ENCODE data around the gene NGEF.

NGEF gene

DNA sequence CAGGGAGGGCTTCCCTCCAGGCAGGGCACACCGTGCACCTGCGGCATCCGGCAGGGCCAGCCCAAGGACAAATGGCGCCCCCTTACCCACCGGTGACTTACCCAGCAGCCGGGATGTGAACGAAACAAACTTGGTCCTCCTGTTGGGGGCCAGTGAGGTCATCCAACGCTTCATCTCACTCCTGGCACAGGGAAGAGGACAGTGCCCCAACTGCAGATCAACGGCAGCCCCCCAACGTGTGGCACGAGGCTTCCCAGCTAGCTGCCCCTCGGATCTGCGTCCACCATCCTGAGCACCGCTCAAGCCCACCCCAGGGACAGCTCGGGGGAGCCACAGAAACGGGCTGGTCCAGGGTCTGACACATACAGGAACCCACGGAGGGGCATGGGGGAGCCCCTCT, 131.0 kb downstream of the NGEF start (continued):
- TF ChIP-seq, protein P1, sequence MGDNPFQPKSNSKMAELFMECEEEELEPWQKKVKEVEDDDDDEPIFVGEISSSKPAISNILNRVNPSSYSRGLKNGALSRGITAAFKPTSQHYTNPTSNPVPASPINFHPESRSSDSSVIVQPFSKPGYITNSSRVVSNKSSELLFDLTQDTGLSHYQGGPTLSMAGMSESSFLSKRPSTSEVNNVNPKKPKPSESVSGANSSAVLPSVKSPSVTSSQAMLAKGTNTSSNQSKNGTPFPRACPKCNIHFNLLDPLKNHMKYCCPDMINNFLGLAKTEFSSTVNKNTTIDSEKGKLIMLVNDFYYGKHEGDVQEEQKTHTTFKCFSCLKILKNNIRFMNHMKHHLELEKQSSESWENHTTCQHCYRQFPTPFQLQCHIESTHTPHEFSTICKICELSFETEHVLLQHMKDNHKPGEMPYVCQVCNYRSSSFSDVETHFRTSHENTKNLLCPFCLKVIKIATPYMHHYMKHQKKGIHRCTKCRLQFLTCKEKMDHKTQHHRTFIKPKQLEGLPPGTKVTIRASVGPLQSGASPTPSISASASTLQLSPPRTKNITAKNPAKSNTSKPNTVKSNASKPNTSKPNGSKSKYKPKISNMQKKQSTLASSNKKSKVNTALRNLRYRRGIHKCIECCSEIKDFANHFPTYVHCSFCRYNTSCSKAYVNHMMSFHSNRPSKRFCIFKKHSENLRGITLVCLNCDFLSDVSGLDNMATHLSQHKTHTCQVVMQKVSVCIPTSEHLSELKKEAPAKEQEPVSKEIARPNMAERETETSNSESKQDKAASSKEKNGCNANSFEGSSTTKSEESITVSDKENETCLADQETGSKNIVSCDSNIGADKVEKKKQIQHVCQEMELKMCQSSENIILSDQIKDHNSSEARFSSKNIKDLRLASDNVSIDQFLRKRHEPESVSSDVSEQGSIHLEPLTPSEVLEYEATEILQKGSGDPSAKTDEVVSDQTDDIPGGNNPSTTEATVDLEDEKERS (tag by site-specific recombination; IDR thresholded peaks at IDR 0.05) = no peak
- no peak for TF ChIP-seq MZF1 (tag by site-specific recombination; IDR thresholded peaks at IDR 0.05; ENCODE audit: borderline replicate concordance)

DNA sequence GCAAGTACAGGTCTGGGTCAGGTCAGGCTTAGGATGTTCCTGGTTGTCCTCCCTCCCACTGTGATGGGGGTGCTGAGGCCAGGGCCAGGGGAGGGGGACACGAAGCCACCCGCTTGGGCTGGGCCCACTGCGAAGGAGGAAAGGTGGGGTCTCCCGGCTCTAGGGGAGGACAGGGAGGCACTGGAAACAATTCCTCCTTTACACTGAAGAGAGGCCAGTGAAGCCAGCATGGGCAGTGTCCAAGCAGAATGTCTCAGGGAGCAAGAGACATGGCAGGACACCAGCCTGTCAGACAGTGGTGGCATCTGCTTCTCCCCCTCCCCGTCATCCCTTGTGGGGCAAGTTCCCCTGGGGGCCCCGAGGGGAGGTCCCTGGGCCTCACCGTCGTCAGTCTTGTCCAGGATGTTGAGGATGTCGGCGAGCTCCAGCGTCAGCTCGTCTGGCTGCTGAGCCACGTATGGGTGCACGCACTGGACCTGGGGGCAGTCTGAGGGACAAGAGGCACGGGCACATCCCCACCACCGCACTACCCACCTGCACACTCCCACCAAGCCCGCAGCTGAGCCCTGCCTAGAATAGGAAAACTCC, 132.2 kb downstream of the NGEF start:
- H3K9me3 ChIP-seq (ENCODE audit: control insufficient read depth, insufficient read depth, low read depth, low read length) = no peaks in the 10 kb centered on the region
- H3K4me1 ChIP-seq (ENCODE audit: control insufficient read depth, insufficient read depth, low read length) = no peaks in the 10 kb centered on the region
- H3K4me3 ChIP-seq (ENCODE audit: low read depth, low read length) = no peak overlapping the region
- no peak overlapping the region for H3K27ac ChIP-seq (ENCODE audit: extremely low read depth, low read depth, low read length)
- peaks cover 0 to 45% of the 10 kb centered on the region in 2 experiments; a peak in 1 of 3 replicates for H3K36me3 ChIP-seq (ENCODE audit: control insufficient read depth in 2 of 2, insufficient read depth in 1 of 2, low read length in 2 of 2)
- ChIA-PET CTCF (interaction anchor here (1.6 kb wide), 1 partner anchor 174 kb away, joined by 3 read pairs; no protein-coding TSS in a partner anchor), POLR2A (no interaction called here)
- TF ChIP-seq, protein P2, sequence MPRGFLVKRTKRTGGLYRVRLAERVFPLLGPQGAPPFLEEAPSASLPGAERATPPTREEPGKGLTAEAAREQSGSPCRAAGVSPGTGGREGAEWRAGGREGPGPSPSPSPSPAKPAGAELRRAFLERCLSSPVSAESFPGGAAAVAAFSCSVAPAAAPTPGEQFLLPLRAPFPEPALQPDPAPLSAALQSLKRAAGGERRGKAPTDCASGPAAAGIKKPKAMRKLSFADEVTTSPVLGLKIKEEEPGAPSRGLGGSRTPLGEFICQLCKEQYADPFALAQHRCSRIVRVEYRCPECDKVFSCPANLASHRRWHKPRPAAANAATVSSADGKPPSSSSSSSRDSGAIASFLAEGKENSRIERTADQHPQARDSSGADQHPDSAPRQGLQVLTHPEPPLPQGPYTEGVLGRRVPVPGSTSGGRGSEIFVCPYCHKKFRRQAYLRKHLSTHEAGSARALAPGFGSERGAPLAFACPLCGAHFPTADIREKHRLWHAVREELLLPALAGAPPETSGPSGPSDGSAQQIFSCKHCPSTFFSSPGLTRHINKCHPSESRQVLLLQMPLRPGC (tag by site-specific recombination; IDR thresholded peaks at IDR 0.05) = no peak
- TF ChIP-seq ZNF394 (tag by site-specific recombination; IDR thresholded peaks at IDR 0.05; ENCODE audit: borderline replicate concordance) (no peak), HOXC10 (CRISPR knock-in tag; IDR thresholded peaks at IDR 0.05) (no peak), ZIC2 (tag by site-specific recombination; IDR thresholded peaks at IDR 0.05) (no peak), ZSCAN30 (tag by site-specific recombination; IDR thresholded peaks at IDR 0.05) (no peak), SP2 (tag by site-specific recombination; IDR thresholded peaks at IDR 0.05) (no peak), ZNF571 (tag by site-specific recombination; IDR thresholded peaks at IDR 0.05) (no peak), ZNF544 (tag by site-specific recombination; IDR thresholded peaks at IDR 0.05) (no peak), YY1 (tag by site-specific recombination; IDR thresholded peaks at IDR 0.05) (no peak), ZNF223 (tag by site-specific recombination; IDR thresholded peaks at IDR 0.05) (no peak)
- TF ChIP-seq, protein P3, sequence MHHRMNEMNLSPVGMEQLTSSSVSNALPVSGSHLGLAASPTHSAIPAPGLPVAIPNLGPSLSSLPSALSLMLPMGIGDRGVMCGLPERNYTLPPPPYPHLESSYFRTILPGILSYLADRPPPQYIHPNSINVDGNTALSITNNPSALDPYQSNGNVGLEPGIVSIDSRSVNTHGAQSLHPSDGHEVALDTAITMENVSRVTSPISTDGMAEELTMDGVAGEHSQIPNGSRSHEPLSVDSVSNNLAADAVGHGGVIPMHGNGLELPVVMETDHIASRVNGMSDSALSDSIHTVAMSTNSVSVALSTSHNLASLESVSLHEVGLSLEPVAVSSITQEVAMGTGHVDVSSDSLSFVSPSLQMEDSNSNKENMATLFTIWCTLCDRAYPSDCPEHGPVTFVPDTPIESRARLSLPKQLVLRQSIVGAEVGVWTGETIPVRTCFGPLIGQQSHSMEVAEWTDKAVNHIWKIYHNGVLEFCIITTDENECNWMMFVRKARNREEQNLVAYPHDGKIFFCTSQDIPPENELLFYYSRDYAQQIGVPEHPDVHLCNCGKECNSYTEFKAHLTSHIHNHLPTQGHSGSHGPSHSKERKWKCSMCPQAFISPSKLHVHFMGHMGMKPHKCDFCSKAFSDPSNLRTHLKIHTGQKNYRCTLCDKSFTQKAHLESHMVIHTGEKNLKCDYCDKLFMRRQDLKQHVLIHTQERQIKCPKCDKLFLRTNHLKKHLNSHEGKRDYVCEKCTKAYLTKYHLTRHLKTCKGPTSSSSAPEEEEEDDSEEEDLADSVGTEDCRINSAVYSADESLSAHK (tag by site-specific recombination; IDR thresholded peaks at IDR 0.05) = no peak

DNA sequence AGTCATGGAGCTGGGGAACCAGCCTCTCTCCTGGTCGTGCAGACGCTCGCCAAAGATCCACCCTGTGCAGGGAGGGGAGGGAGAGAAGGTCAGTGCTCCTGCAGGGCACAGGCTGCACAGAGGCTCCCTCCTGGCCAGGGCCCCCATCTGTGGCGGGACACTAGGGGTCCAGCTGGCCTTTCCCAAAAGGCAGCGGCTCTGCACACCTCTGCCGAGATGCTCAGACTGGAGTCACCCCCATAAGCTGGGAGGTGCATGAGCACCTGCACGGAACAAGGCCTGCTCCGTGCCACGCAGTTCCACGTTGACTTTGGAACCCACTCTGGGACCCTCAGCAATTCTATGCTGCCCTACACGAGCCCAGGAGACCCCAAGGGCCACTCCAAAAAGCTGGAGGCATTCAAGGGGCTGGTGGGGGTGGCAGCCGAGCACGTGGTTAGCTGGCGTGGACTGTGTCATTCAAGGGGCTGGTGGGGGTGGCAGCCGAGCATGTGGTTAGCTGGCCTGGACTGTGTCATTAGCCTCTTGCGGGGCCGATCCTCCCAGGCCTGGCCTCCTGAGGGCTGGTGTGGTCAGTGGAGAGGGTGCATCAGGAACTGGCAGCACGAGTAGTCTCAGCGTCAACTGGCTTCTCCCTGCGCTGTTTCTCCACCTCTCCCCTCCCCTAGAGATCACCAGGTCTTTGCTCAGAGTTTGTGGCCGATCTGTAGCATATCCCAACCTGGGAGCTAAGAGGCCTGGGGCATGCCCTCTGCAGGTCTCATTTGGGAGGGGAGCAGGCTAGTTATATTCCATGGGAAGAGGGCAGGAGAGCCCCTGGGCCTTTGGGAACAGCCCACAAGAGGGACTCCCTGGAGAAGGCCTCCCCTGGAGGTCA, 133.2 kb downstream of the NGEF start:
- ChIA-PET POLR2A (no interaction called here), CTCF (interaction anchor here (1.2 kb wide), 1 partner anchor 371 kb away, joined by 3 read pairs; the partner anchor contains the start of gene ATG16L1)
- Histone ChIP-seq H3K9me3 (ENCODE audit: control insufficient read depth, insufficient read depth, low read depth, low read length) (no peaks in the 10 kb centered on the region), H3K36me3 (ENCODE audit: control insufficient read depth in 2 of 2, insufficient read depth in 1 of 2, low read length in 2 of 2) (peaks cover 0 to 36% of the 10 kb centered on the region in 2 experiments; a peak in 1 of 3 replicates), H3K4me1 (ENCODE audit: control insufficient read depth, insufficient read depth, low read length) (no peaks in the 10 kb centered on the region), H3K27ac (ENCODE audit: extremely low read depth, low read depth, low read length) (no peak overlapping the region), H3K4me3 (ENCODE audit: low read depth, low read length) (no peak overlapping the region)
- TF ChIP-seq OSR2 (tag by site-specific recombination; IDR thresholded peaks at IDR 0.05) (no peak), SP7 (tag by site-specific recombination; IDR thresholded peaks at IDR 0.05) (no peak), KLF9 (tag by site-specific recombination; IDR thresholded peaks at IDR 0.05; ENCODE audit: low read depth) (no peak), GLIS1 (tag by site-specific recombination; IDR thresholded peaks at IDR 0.05) (no peak), ZNF341 (tag by site-specific recombination; IDR thresholded peaks at IDR 0.05; ENCODE audit: low read depth) (no peak), MZF1 (tag by site-specific recombination; IDR thresholded peaks at IDR 0.05; ENCODE audit: borderline replicate concordance) (no peak), ZNF24 (tag by site-specific recombination; IDR thresholded peaks at IDR 0.05) (no peak), ZBTB1 (tag by site-specific recombination; IDR thresholded peaks at IDR 0.05) (no peak), ZNF596 (tag by site-specific recombination; IDR thresholded peaks at IDR 0.05) (no peak), ZBTB20 (tag by site-specific recombination; IDR thresholded peaks at IDR 0.05) (no peak), ZNF701 (tag by site-specific recombination; IDR thresholded peaks at IDR 0.05) (no peak)
- TF ChIP-seq, protein P4, sequence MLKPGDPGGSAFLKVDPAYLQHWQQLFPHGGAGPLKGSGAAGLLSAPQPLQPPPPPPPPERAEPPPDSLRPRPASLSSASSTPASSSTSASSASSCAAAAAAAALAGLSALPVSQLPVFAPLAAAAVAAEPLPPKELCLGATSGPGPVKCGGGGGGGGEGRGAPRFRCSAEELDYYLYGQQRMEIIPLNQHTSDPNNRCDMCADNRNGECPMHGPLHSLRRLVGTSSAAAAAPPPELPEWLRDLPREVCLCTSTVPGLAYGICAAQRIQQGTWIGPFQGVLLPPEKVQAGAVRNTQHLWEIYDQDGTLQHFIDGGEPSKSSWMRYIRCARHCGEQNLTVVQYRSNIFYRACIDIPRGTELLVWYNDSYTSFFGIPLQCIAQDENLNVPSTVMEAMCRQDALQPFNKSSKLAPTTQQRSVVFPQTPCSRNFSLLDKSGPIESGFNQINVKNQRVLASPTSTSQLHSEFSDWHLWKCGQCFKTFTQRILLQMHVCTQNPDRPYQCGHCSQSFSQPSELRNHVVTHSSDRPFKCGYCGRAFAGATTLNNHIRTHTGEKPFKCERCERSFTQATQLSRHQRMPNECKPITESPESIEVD (tag by site-specific recombination; IDR thresholded peaks at IDR 0.05) = no peak

Measured in HEK293 (cell line).